DOHH2 (cell line): ENCODE results near the gene PIGN.

Experiments used
- CTCF ChIP-seq: fragments of 200-600 bp; sonication (generic); IDR thresholded peaks from one replicate; pipeline ENCODE4 v1.5.1; 2014; ENCODE audit warnings: antibody characterized with exemption, mild to moderate bottlenecking, low read depth, low read length; ENCODE audit not compliant: poor library complexity, severe bottlenecking
- EZH2phosphoT487 ChIP-seq: fragments of 200-600 bp; sonication (generic); IDR thresholded peaks from 2 replicates; pipeline ENCODE4 v1.6.1; 2017; ENCODE audit warnings: borderline replicate concordance, mild to moderate bottlenecking, antibody characterized with exemption, low read length, moderate library complexity, mixed read lengths

- TF ChIP-seq CTCF, result no peak
- TF ChIP-seq EZH2phosphoT487, result no peak
Observed at GRCh38 chr18:62071071-62071470, 115.8 kb downstream of the PIGN start.
